ENCODE measurements around the gene GAL. TPM values are rescaled to one million over a fixed set of nuclear protein-coding genes. Genes with fewer than 3 reads are reported as not detected.

The GAL gene
- total and polyA plus RNA-seq, 2 of the 8 experiments (the other 6 are each of a cell fraction or from before 2014, with no cell fraction given), result 81.8 to 233 TPM

DNA sequence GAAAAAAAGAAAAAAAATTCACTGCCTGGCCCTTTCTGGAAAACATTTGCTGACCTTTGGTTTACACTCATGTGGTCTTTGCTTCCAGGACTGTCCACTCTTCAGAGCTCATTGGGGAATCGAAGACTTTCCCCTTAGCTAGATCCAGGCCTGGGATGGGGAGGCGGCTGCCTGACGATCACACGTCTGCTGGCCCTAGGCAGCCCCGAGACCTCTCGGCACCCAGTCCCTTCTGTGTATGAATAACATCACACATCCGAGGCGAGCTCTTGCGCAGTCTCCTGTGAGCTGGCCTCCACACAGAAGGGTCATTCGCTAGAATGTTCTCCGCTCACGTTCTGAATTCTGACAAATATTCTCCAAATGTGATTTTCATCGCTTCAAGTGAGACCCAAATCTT is 25.7 kb upstream of the GAL start:
- H2AFZ ChIP-seq (ENCODE audit: low read length), result no peak overlapping the region
- 92% methylated on average over 13 of the region's 13 CpGs; no CpG with 5 or more reads in 1 of the 2 experiments for WGBS, 2 experiments (ENCODE audit: extremely low coverage in 1 of 2, insufficient coverage in 1 of 2, insufficient read length in 1 of 2, insufficient replicate concordance in 2 of 2, low coverage in 1 of 2, low lambda C conversion rate in 2 of 2, missing lambda C conversion rate in 1 of 2)
- ChIA-PET POLR2A (ENCODE audit: partially characterized antibody) (interaction anchor here (0.6 to 1.1 kb wide), 3 partner anchors 9 to 47 kb away, joined by 3 read pairs; no protein-coding TSS in a partner anchor), CTCF (ENCODE audit: partially characterized antibody) (interaction anchor here (1.2 kb wide), 1 partner anchor 9 kb away, joined by 3 read pairs; no protein-coding TSS in a partner anchor)
- no peaks in the 10 kb centered on the region for H4K20me1 ChIP-seq (replicated peaks in 1 of 2; ENCODE audit: control insufficient read depth in 1 of 2, insufficient read depth in 2 of 2, low read length in 2 of 2)
- H3K27ac ChIP-seq (ENCODE audit: low read depth, low read length), result no peak overlapping the region
- no peak overlapping the region for H2AK5ac ChIP-seq (ENCODE audit: low read depth, low read length)
- H3K14ac ChIP-seq (ENCODE audit: insufficient read length), result no peak overlapping the region
- 0 out of 2 replicates have a peak overlapping the region, but pooled peaks have one; percentile 60 for H2BK12ac ChIP-seq (ENCODE audit: low read depth, low read length)
- H4K5ac ChIP-seq (ENCODE audit: insufficient read length, low read depth, low read length), result no peak overlapping the region
- no peak overlapping the region for H2BK120ac ChIP-seq (replicated peaks; ENCODE audit: low read depth, low read length)
- no peak overlapping the region; the same call in 1 of the 2 replicates for H3K18ac ChIP-seq (ENCODE audit: extremely low read depth, low read length)
- H3K4me3 ChIP-seq (ENCODE audit: extremely low read depth in 1 of 4, insufficient read depth in 2 of 4, low read depth in 3 of 4, low read length in 4 of 4), result no peak overlapping the region
- no peak overlapping the region for H4K91ac ChIP-seq (replicated peaks; ENCODE audit: insufficient read length, low read length)
- no peaks in the 10 kb centered on the region for H3K36me3 ChIP-seq (ENCODE audit: control insufficient read depth in 2 of 4, insufficient read depth in 4 of 4, low read length in 3 of 4)
- H3K56ac ChIP-seq (replicated peaks; ENCODE audit: insufficient read length, low read depth, low read length), result no peak overlapping the region
- H2BK15ac ChIP-seq (ENCODE audit: low read length), result no peak overlapping the region
- H3K4ac ChIP-seq (replicated peaks; ENCODE audit: insufficient read length, low read depth, low read length), result no peak overlapping the region
- H3K23ac ChIP-seq (ENCODE audit: insufficient read length), result no peak overlapping the region
- H3K9me3 ChIP-seq (ENCODE audit: insufficient read depth in 2 of 2, low read depth in 1 of 2, low read length in 1 of 2), result peaks cover 0 to 6% of the 10 kb centered on the region in 2 experiments; a peak in 1 of 4 replicates
- H3K9ac ChIP-seq (replicated peaks in 1 of 4; ENCODE audit: extremely low read depth in 1 of 4, low read depth in 3 of 4, low read length in 3 of 4), result no peak overlapping the region
- DNase-seq (ENCODE audit: low read depth in 1 of 2, low spot score in 2 of 2) (no peak), FAIRE-seq (no peak)
- H3K4me1 ChIP-seq (replicated peaks in 1 of 4; ENCODE audit: control insufficient read depth in 3 of 4, insufficient read depth in 4 of 4, low read length in 3 of 4), result no peaks in the 10 kb centered on the region
- H3K23me2 ChIP-seq (ENCODE audit: low read depth, low read length), result no peaks in the 10 kb centered on the region
- no peak overlapping the region for H2BK20ac ChIP-seq (ENCODE audit: low read length)
- no peaks in the 10 kb centered on the region for H3K27me3 ChIP-seq (replicated peaks in 1 of 4; ENCODE audit: control insufficient read depth in 3 of 4, extremely low read depth in 1 of 4, insufficient read depth in 3 of 4, low read length in 3 of 4)
- no peak overlapping the region; the same call in 1 of the 2 replicates for H4K8ac ChIP-seq (ENCODE audit: extremely low read depth, insufficient read depth, low read length)
- no peaks in the 10 kb centered on the region for H3K79me1 ChIP-seq (ENCODE audit: low read depth, low read length)
- no peak overlapping the region for H3K4me2 ChIP-seq (ENCODE audit: insufficient read depth in 1 of 2, low read depth in 2 of 2, low read length in 2 of 2)
- no peak overlapping the region for H2BK5ac ChIP-seq (ENCODE audit: low read depth, low read length)
- H3K79me2 ChIP-seq (ENCODE audit: control insufficient read depth in 1 of 2, insufficient read depth in 2 of 2, low read length in 2 of 2), result no peaks in the 10 kb centered on the region
- no peak for TF ChIP-seq BCL11A (IDR thresholded peaks at IDR 0.05; ENCODE audit: low read depth in 2 of 2, low read length in 2 of 2)
- TF ChIP-seq, protein P1, sequence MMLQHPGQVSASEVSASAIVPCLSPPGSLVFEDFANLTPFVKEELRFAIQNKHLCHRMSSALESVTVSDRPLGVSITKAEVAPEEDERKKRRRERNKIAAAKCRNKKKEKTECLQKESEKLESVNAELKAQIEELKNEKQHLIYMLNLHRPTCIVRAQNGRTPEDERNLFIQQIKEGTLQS (IDR thresholded peaks at IDR 0.05; ENCODE audit: insufficient read depth, low read depth, low read length), result no peak
- TF ChIP-seq SRF (IDR thresholded peaks at IDR 0.05; ENCODE audit: low read depth, low read length), result no peak
- TF ChIP-seq HDAC6 (IDR thresholded peaks at IDR 0.05; ENCODE audit: low read depth, low read length), result no peak
- TF ChIP-seq, protein P2, sequence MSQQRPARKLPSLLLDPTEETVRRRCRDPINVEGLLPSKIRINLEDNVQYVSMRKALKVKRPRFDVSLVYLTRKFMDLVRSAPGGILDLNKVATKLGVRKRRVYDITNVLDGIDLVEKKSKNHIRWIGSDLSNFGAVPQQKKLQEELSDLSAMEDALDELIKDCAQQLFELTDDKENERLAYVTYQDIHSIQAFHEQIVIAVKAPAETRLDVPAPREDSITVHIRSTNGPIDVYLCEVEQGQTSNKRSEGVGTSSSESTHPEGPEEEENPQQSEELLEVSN (IDR thresholded peaks at IDR 0.05), result no peak
- no peak for TF ChIP-seq RXRA (IDR thresholded peaks at IDR 0.05; ENCODE audit: insufficient read depth, low read depth, low read length)
- no peak for TF ChIP-seq RAD21 (IDR thresholded peaks at IDR 0.05 in 1 of 2, conservative IDR thresholded peaks at IDR 0.05 in 1 of 2; ENCODE audit: low read depth in 2 of 2, low read length in 2 of 2)
- no peak for TF ChIP-seq RFX5 (IDR thresholded peaks at IDR 0.05; ENCODE audit: borderline replicate concordance, low read depth, low read length)
- TF ChIP-seq PHF8 (conservative IDR thresholded peaks at IDR 0.05; ENCODE audit: low read depth, low read length), result no peak
- TF ChIP-seq KDM1A (IDR thresholded peaks at IDR 0.05; ENCODE audit: borderline replicate concordance, low read length), result no peak
- no peak for TF ChIP-seq FOSL1 (IDR thresholded peaks at IDR 0.05; ENCODE audit: insufficient read depth, low read depth, low read length)
- no peak for TF ChIP-seq YY1 (IDR thresholded peaks at IDR 0.05; ENCODE audit: low read depth, low read length)
- TF ChIP-seq SIRT6 (IDR thresholded peaks at IDR 0.05; ENCODE audit: low read length), result no peak
